Metanephros (tissue), 2 donors: ENCODE results near the gene PKIB. TPM values are rescaled to one million over a fixed set of nuclear protein-coding genes. Genes with fewer than 3 reads are reported as not detected.

ENCODE experiments used
- small RNA-seq: library from RNA; depleted of rRNA; stranded (forward); fragments of <200 nt; gene quantifications from one replicate; pipeline ENCODE3, GENCODE V24; 2014; ENCODE audit warnings: low replicate concordance
- total RNA-seq: library from RNA; depleted of rRNA; stranded (reverse); fragments of >200 nt; gene quantifications from one replicate; pipeline ENCODE4 v1.2.3, GENCODE V29; 2014

Gene PKIB
- total RNA-seq, result 2.3 TPM

GRCh38 chr6:122609881-122610689, at the start of gene PKIB:
PKIB (plus strand) TSS chr6:122610405; CDS start chr6:122717795, 107,390 bp downstream.

Small RNA genes lying within 50 kb of the gene (small RNA-seq; reads per million reads assigned to genes)
- 0.07 reads per million for gene RN7SL564P

Other genes starting within 250 kb of the PKIB start
- gene HSF2, start 210.8 kb upstream of the PKIB start, total RNA-seq, result 25.7 TPM
- gene SERINC1, start 138.6 kb upstream of the PKIB start, total RNA-seq, result 169 TPM
- not detected for gene FABP7, start 169.3 kb downstream of the PKIB start, total RNA-seq
- 13.5 TPM for gene SMPDL3A, start 178.9 kb downstream of the PKIB start, total RNA-seq